ENCODE measurements around the gene LRRFIP1.

LRRFIP1 gene

DNA sequence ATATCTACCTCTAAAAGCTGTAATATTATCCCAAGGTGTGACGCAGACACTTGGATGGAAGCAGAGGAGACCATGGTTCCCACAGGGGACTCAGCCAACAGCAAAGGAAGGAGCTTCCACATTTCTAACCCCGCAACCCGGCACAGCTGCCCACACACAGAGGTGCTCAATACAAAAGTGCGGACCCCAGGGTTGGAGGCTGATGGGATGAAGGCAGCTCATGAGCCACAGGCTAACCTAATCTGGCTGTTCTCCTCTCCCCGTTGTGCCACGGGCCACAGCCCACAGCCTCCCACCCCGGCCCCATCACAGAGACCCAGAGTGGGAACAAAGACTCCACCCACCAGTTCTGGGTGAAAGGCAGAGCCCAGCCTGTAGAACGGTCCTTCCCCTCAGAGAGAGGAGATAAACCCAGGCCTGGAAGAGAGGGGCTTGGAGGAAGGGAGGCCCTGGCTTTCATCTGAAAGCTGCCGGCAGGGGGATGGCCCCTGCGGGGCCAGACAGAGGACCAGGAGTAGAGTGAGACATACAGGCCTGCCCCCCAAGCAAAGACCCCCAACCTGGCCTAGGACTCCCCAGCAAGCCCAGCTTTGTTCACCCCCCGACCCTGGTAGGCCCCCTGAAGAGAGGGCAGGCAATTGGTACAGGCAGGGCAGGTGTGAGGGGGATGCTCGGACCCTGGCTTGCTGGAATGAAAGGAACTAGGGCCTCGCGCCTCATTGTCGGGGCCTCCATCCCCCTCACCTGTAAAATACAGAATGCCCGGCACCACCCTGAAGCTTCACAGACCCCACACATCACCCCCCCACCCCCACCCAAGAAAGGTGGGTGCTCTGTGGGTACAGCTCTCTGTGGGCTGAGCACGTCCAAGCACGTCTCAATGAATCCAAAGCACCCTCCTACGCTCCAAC lies 43.7 kb upstream of the LRRFIP1 start:
- H3K27me3 Mint-ChIP-seq (ENCODE audit: low read depth, poor library complexity) = peaks cover 18% of the 10 kb centered on the region
- H3K27ac Mint-ChIP-seq = no peak overlapping the region
- H3K4me1 Mint-ChIP-seq = peaks cover 48% of the 10 kb centered on the region
- H3K4me3 Mint-ChIP-seq = no peak overlapping the region
- TF ChIP-seq, protein P1, sequence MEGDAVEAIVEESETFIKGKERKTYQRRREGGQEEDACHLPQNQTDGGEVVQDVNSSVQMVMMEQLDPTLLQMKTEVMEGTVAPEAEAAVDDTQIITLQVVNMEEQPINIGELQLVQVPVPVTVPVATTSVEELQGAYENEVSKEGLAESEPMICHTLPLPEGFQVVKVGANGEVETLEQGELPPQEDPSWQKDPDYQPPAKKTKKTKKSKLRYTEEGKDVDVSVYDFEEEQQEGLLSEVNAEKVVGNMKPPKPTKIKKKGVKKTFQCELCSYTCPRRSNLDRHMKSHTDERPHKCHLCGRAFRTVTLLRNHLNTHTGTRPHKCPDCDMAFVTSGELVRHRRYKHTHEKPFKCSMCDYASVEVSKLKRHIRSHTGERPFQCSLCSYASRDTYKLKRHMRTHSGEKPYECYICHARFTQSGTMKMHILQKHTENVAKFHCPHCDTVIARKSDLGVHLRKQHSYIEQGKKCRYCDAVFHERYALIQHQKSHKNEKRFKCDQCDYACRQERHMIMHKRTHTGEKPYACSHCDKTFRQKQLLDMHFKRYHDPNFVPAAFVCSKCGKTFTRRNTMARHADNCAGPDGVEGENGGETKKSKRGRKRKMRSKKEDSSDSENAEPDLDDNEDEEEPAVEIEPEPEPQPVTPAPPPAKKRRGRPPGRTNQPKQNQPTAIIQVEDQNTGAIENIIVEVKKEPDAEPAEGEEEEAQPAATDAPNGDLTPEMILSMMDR (IDR thresholded peaks at IDR 0.05) = no peak
- H3K36me3 Mint-ChIP-seq (ENCODE audit: low read depth) = peaks cover 6% of the 10 kb centered on the region
- DNase-seq = no peak
- peaks cover 7% of the 10 kb centered on the region for H3K9me3 Mint-ChIP-seq

DNA sequence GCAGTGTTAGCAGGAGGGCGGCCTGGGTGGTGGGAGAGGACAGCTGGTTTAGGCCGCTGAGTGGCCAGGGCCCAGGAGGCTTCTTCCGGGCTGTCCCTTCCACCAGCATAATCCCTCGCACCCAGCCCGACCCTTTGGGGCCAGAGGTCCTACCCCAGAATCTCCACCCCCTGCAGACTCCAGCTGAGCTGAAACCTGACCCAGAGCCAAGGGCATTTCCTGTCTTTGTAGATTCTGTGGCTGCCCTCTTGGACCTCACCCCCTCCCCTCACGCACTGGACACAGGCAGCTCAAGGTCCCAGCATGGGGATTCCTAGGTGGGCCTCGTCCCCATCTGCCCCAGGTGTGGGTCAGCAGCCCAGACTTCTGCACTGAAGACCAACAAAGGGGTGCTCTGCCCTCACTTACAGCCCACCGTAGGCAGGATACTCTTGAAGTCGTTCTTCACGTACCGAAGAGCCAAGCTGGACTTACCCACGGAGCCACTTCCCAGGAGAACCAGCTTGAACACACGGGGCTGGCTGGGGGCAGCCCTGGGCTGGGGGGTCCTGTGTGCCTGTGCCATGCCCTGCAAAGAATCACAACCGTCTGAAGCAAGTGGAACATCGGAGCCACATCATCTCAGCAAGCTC lies 41.7 kb upstream of the LRRFIP1 start:
- Mint-ChIP-seq H3K4me3 (no peak overlapping the region), H3K4me1 (peaks cover 64% of the 10 kb centered on the region), H3K36me3 (ENCODE audit: low read depth) (peaks cover 6% of the 10 kb centered on the region), H3K9me3 (peaks cover 7% of the 10 kb centered on the region), H3K27me3 (ENCODE audit: low read depth, poor library complexity) (peaks cover 30% of the 10 kb centered on the region), H3K27ac (no peak overlapping the region)
- TF ChIP-seq, protein P1 (IDR thresholded peaks at IDR 0.05) = no peak
- no peak for DNase-seq

DNA sequence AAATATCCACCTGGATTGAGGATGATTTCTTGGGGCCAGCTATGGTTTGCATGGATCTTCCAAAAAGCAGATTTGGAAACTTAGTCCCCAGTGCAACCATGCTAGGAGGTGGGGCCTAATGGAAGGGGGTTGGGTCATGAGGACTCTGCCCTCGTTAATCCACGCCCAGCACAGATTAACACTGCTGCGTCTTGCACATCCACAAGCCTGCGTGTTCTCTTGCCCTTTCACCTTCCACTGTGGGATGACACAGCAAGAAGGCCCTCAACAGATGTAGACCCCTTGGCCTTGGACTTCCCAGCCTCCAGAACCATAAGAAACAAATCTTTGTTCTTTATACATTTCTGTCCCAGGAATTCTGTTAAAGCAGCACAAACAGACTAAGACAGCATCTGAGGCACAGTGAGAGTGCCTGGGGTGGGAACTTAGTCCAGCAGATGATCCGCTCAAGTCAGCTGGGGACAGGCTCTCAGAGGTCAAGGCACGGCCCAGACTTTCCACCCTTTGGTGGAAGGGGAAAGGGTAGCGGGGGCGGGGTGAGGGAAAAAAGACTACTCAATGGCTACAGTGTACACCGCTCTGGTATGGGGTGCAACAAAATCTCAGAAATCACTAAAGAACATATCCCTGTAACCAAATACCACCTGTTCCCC lies 39.2 kb upstream of the LRRFIP1 start:
- Mint-ChIP-seq H3K27ac (no peak overlapping the region), H3K36me3 (ENCODE audit: low read depth) (peaks cover 6% of the 10 kb centered on the region), H3K4me1 (peaks cover 72% of the 10 kb centered on the region), H3K27me3 (ENCODE audit: low read depth, poor library complexity) (peaks cover 37% of the 10 kb centered on the region), H3K9me3 (peaks cover 7% of the 10 kb centered on the region), H3K4me3 (no peak overlapping the region)
- TF ChIP-seq, protein P1 (IDR thresholded peaks at IDR 0.05) = no peak
- no peak for DNase-seq

DNA sequence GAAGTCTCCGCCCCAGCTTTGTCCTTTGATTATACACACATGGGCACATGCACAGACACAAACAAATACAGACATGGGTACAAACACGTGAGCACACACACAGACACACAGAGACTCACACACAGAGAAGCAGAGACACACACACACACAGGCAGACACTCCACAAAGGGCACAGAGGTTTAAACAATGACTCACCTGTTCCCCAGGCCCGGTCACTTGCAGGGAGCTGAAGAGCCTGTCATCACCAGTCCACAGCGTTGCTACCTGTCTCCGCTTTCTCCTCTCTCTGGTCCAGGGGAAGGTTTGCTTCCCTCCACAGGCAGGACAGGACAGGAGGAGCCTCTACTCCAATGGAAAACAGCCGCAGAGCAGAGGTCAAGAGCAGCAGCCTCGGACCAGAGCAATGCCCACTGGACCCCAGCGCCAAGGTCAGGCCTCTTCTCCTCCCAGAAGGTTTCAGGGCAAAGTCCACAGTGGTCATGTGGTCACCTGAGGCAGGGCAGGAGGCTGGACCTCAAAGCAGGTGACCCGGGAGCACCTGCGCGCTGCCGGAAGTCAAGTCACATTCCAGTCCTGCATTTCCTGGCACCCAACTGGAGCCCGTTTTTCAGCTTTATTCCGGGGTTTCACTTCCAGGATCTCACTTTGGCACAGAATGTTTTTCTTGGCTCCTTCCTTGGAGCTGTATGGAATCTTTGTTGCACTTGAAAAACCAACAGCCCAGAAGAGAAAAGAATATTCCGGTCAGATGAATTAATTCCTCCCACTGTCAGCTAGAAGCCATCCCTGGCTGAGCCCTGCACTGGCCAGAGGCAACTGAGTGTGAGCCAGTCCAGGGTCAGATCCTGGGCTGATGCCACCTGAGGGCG lies 36.9 kb upstream of the LRRFIP1 start, which contains the start of gene RAB17:
RAB17 (minus strand) TSS at position 463 of the 869 bp plus-strand sequence. CDS start 4,580 bp downstream, outside the sequence.
- H3K4me3 Mint-ChIP-seq = peak within 1 kb of the TSS; percentile 19
- no peak within 1 kb of the TSS for H3K27ac Mint-ChIP-seq
- peaks cover 39% of the 10 kb centered on the region for H3K27me3 Mint-ChIP-seq (ENCODE audit: low read depth, poor library complexity)
- H3K4me1 Mint-ChIP-seq = peaks cover 81% of the 10 kb centered on the region
- DNase-seq = no peak
- H3K36me3 Mint-ChIP-seq (ENCODE audit: low read depth) = peaks cover 6% of the 10 kb centered on the region
- TF ChIP-seq, protein P1 (IDR thresholded peaks at IDR 0.05) = no peak
- peaks cover 7% of the 10 kb centered on the region for H3K9me3 Mint-ChIP-seq

DNA sequence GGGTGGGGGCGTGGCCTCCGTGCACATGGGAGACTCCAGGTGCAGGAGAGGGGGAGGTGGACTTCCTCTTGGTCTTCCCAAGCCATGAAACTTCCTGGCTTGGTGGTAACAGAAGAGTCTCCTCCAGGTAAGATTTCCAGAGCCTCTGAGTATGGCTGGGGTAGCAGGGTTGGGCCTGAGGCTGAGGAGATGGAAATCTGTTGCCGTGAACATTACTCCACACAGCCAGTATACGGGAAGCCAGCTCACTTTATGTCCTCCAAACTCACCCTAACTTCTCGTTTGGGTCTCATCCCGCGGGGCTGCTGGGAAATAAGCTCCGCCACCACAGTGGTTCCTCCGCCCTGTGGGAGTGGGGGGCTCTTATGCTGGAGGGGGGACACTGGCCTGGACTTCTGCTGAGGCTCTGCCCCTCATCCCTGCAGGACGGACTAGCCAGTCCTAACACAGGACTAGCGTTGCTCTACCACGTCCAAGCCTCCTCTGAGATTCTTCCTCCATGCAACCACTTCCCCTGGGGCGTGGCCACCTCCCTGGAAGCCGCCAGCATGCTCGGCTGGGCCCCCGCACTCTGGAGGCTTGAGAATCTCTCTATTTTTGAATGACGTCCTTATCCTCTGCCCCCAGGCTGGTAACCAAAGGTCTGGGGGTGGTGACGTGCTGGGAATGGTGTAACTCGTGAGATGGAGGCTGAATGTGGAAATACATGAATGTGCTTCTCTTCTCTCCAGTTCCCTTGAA lies 36.1 kb upstream of the LRRFIP1 start:
- DNase-seq = no peak
- H3K9me3 Mint-ChIP-seq = peaks cover 7% of the 10 kb centered on the region
- H3K4me3 Mint-ChIP-seq = no peak overlapping the region
- peaks cover 39% of the 10 kb centered on the region for H3K27me3 Mint-ChIP-seq (ENCODE audit: low read depth, poor library complexity)
- no peak overlapping the region for H3K27ac Mint-ChIP-seq
- peaks cover 73% of the 10 kb centered on the region for H3K4me1 Mint-ChIP-seq
- peaks cover 6% of the 10 kb centered on the region for H3K36me3 Mint-ChIP-seq (ENCODE audit: low read depth)
- TF ChIP-seq, protein P1 (IDR thresholded peaks at IDR 0.05) = no peak

Measured in nephron progenitor cell (in vitro differentiated cells).